Loucy (cell line): Measurements from ENCODE around the gene PANK1.

ENCODE experiments used
- H2AFZ ChIP-seq: fragments of 200-600 bp; sonication (generic); 2 replicates; pipeline ENCODE4 v1.6.0; 2016; ENCODE audit warnings: antibody characterized with exemption, mild to moderate bottlenecking, low read length, moderate library complexity
- H3F3A ChIP-seq: fragments of 200-600 bp; 2 replicates; pipeline ENCODE4 v1.6.0; 2016; ENCODE audit warnings: antibody characterized with exemption, low read depth, mild to moderate bottlenecking
- H3K27me3 ChIP-seq: fragments of 200-600 bp; sonication (generic); 2 replicates; pipeline ENCODE4 v1.6.1; 2014; ENCODE audit warnings: low read length, mild to moderate bottlenecking; ENCODE audit not compliant: insufficient read depth, poor library complexity, severe bottlenecking
- H3K36me3 ChIP-seq: fragments of 200-600 bp; sonication (generic); 2 replicates; pipeline ENCODE4 v1.6.1; 2016; ENCODE audit warnings: low read length; ENCODE audit not compliant: insufficient read depth
- H3K4me1 ChIP-seq: fragments of 200-600 bp; sonication (generic); 2 replicates; pipeline ENCODE4 v1.5.1; 2014; ENCODE audit warnings: low read length, mild to moderate bottlenecking; ENCODE audit not compliant: insufficient read depth, poor library complexity, severe bottlenecking
- H3K4me2 ChIP-seq: fragments of 200-600 bp; sonication (generic); 2 replicates; pipeline ENCODE4 v1.6.0; 2014; ENCODE audit warnings: antibody characterized with exemption, low read length, low read depth, mild to moderate bottlenecking; ENCODE audit not compliant: poor library complexity, severe bottlenecking
- H3K4me3 ChIP-seq: fragments of 200-600 bp; sonication (generic); 2 replicates; pipeline ENCODE4 v1.5.1; 2014; ENCODE audit warnings: low read length, mild to moderate bottlenecking, mixed read lengths; ENCODE audit not compliant: poor library complexity, severe bottlenecking
- H3K79me2 ChIP-seq: fragments of 200-600 bp; sonication (generic); 2 replicates; pipeline ENCODE4 v1.6.1; 2014; ENCODE audit warnings: low read length; ENCODE audit not compliant: insufficient read depth
- H3K9ac ChIP-seq: fragments of 200-600 bp; sonication (generic); 2 replicates; pipeline ENCODE4 v1.6.0; 2014; ENCODE audit warnings: mild to moderate bottlenecking, low read depth, low read length, moderate library complexity; ENCODE audit not compliant: poor library complexity, severe bottlenecking
- H3K9me2 ChIP-seq: fragments of 200-600 bp; sonication (generic); replicated peaks from 2 replicates; pipeline ENCODE4 v1.6.1; 2016; ENCODE audit warnings: low read depth, low read length, mixed read lengths
- H3K9me3 ChIP-seq: fragments of 200-600 bp; sonication (generic); 2 replicates; pipeline ENCODE4 v1.6.1; 2014; ENCODE audit warnings: mild to moderate bottlenecking, antibody characterized with exemption, low read length, low read depth; ENCODE audit not compliant: insufficient read depth
- H4K20me1 ChIP-seq: fragments of 200-600 bp; sonication (generic); 2 replicates; pipeline ENCODE4 v1.6.0; 2014; ENCODE audit warnings: antibody characterized with exemption, low read length, mild to moderate bottlenecking; ENCODE audit not compliant: insufficient read depth, poor library complexity, severe bottlenecking
- CTCF ChIP-seq: fragments of 200-600 bp; sonication (generic); conservative IDR thresholded peaks from 2 replicates; pipeline ENCODE4 v1.5.1; 2014; ENCODE audit warnings: mild to moderate bottlenecking, antibody characterized with exemption, low read length
- EZH2phosphoT487 ChIP-seq: fragments of 200-600 bp; IDR thresholded peaks from 2 replicates; pipeline ENCODE4 v1.6.1; 2018; ENCODE audit warnings: antibody characterized with exemption, mild to moderate bottlenecking, moderate library complexity, borderline replicate concordance

Gene PANK1

DNA sequence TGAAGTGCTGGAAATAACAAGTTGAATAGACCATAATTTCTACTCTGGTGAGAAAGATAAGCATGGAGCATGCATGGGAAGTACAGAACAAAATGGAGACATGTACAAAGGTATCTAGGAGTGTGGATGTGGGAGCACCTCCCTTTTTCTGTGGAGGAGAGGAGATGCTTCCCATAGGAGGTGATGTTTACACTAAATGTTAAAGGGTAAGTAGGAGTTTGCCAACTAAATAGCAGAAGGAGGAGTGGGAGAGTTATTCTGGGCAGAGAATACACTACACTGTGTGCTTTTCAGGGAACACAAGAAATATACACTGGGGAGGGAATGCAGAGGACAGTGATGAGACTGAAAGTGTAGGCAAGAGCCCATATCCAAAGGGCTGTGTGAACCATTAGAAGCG is 21.1 kb upstream of the PANK1 start:
- no peaks in the 10 kb centered on the region for H3K9me2 ChIP-seq
- no peaks in the 10 kb centered on the region for H3K27me3 ChIP-seq
- H3K4me2 ChIP-seq = no peak overlapping the region

GRCh38 chr10:89665302-89665701 is 20.3 kb upstream of the PANK1 start:
- H3K4me2 ChIP-seq = no peak overlapping the region
- H4K20me1 ChIP-seq = no peaks in the 10 kb centered on the region
- TF ChIP-seq EZH2phosphoT487 (no peak), CTCF (peak; percentile 31; the same call in 1 of the 2 replicates)
- no peaks in the 10 kb centered on the region for H3K27me3 ChIP-seq
- H3K4me1 ChIP-seq = peaks cover 10% of the 10 kb centered on the region
- H3K4me3 ChIP-seq = no peak overlapping the region
- H3K36me3 ChIP-seq = no peaks in the 10 kb centered on the region
- H3K9me3 ChIP-seq = no peaks in the 10 kb centered on the region
- no peaks in the 10 kb centered on the region for H3K79me2 ChIP-seq
- no peak overlapping the region for H3K9ac ChIP-seq
- no peaks in the 10 kb centered on the region for H3F3A ChIP-seq
- H3K9me2 ChIP-seq = no peaks in the 10 kb centered on the region
- no peak overlapping the region for H2AFZ ChIP-seq

More for the DNA sequence above, 21.1 kb upstream of the PANK1 start:
- Histone ChIP-seq H3F3A (no peaks in the 10 kb centered on the region), H3K4me1 (peaks cover 10% of the 10 kb centered on the region), H4K20me1 (no peaks in the 10 kb centered on the region), H3K36me3 (no peaks in the 10 kb centered on the region), H2AFZ (no peak overlapping the region), H3K4me3 (no peak overlapping the region), H3K9me3 (no peaks in the 10 kb centered on the region), H3K79me2 (no peaks in the 10 kb centered on the region), H3K9ac (no peak overlapping the region)
- TF ChIP-seq CTCF (no peak), EZH2phosphoT487 (no peak)

DNA sequence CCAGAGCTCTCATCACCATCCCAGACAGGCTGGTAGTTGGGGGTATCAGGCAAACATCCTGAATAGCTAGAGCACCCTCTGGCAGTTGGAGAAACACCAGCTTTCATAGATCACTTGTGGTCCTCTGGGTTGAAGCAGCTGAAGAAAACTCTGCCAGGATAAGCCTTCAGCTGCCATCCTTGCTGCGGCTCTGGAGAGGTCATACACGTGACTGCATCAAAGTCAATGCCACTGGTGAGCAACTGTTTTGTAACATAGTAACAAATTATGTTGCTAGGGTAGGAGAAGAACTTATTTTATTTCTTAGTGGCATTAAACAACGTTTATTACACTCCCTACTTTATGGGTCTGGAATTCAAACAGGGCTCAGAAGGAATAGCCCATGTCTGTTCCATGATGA is 19.2 kb upstream of the PANK1 start:
- Histone ChIP-seq H3K36me3 (no peaks in the 10 kb centered on the region), H3F3A (no peaks in the 10 kb centered on the region), H4K20me1 (no peaks in the 10 kb centered on the region), H3K4me1 (peaks cover 10% of the 10 kb centered on the region), H3K9ac (no peak overlapping the region), H3K4me2 (no peak overlapping the region), H2AFZ (no peak overlapping the region), H3K4me3 (no peak overlapping the region), H3K9me2 (no peaks in the 10 kb centered on the region), H3K9me3 (no peaks in the 10 kb centered on the region), H3K27me3 (no peaks in the 10 kb centered on the region), H3K79me2 (no peaks in the 10 kb centered on the region)
- TF ChIP-seq CTCF (no peak), EZH2phosphoT487 (no peak)
